SK-N-SH treated with all-trans-retinoic acid at 6 μM for 48 hours (cell line): ENCODE measurements around the gene GARNL3.

Source experiments
- ATAC-seq: fragments of 200-7000 bp; cut with Tn5 transposase; 3 replicates; pipeline ENCODE4 v1.9.1; 2020; ENCODE audit warnings: mild to moderate bottlenecking, moderate library complexity
- ARNTL ChIP-seq: fragments of 450-650 bp; formaldehyde crosslinking; IDR thresholded peaks from 2 replicates; pipeline ENCODE4 v1.5.0; 2020; ENCODE audit warnings: low read depth, mild to moderate bottlenecking, moderate library complexity, borderline replicate concordance
- BACH2 ChIP-seq: fragments of 250-450 bp; sonication (Bioruptor Pico); IDR thresholded peaks from 2 replicates; pipeline ENCODE4 v1.9.0; 2021; ENCODE audit warnings: mild to moderate bottlenecking, borderline replicate concordance
- CREB5 ChIP-seq: fragments of 250-450 bp; sonication (Bioruptor Pico); IDR thresholded peaks from 2 replicates; pipeline ENCODE4 v1.5.1; 2020; ENCODE audit warnings: low read depth, mild to moderate bottlenecking, moderate library complexity
- CSDC2 ChIP-seq: fragments of 250-450 bp; sonication (Bioruptor Pico); IDR thresholded peaks from 2 replicates; pipeline ENCODE4 v1.5.0; 2020; ENCODE audit warnings: mild to moderate bottlenecking, moderate library complexity
- CSRNP3 ChIP-seq: fragments of 250-450 bp; sonication (Bioruptor Pico); IDR thresholded peaks from 2 replicates; pipeline ENCODE4 v1.5.1; 2021; ENCODE audit warnings: mild to moderate bottlenecking, moderate library complexity
- ESRRG ChIP-seq: fragments of 250-450 bp; sonication (Bioruptor Pico); IDR thresholded peaks from 2 replicates; pipeline ENCODE4 v1.6.1; 2021; ENCODE audit warnings: mild to moderate bottlenecking
- ISL1 ChIP-seq: fragments of 250-450 bp; sonication (Bioruptor Pico); IDR thresholded peaks from 2 replicates; pipeline ENCODE4 v2.1.2; 2022; ENCODE audit warnings: mild to moderate bottlenecking, moderate library complexity
- OSR1 ChIP-seq: fragments of 250-450 bp; sonication (Bioruptor Pico); IDR thresholded peaks from 2 replicates; pipeline ENCODE4 v1.8.0; 2022; ENCODE audit warnings: moderate library complexity, mild to moderate bottlenecking, inconsistent platforms
- PATZ1 ChIP-seq: fragments of 250-450 bp; sonication (Bioruptor Pico); IDR thresholded peaks from 2 replicates; pipeline ENCODE4 v1.8.0; 2020; ENCODE audit warnings: mild to moderate bottlenecking, moderate library complexity, borderline replicate concordance
- PPARA ChIP-seq: fragments of 250-450 bp; sonication (Bioruptor Pico); IDR thresholded peaks from 2 replicates; pipeline ENCODE4 v1.5.0; 2020; ENCODE audit warnings: mild to moderate bottlenecking, borderline replicate concordance
- RARB ChIP-seq: fragments of 250-450 bp; sonication (Bioruptor Pico); IDR thresholded peaks from 2 replicates; pipeline ENCODE4 v1.8.0; 2021; ENCODE audit warnings: mild to moderate bottlenecking, moderate library complexity
- SNAI2 ChIP-seq: fragments of 250-450 bp; sonication (Bioruptor Pico); IDR thresholded peaks from 2 replicates; pipeline ENCODE4 v1.5.0; 2020; ENCODE audit warnings: mild to moderate bottlenecking, moderate library complexity
- TCF4 ChIP-seq: fragments of 250-450 bp; sonication (Bioruptor Pico); IDR thresholded peaks from 2 replicates; pipeline ENCODE4 v1.8.0; 2021; ENCODE audit warnings: mild to moderate bottlenecking, moderate library complexity, borderline replicate concordance
- TOX ChIP-seq: fragments of 250-450 bp; sonication (Bioruptor Pico); IDR thresholded peaks from 2 replicates; pipeline ENCODE4 v1.8.0; 2021; ENCODE audit warnings: mild to moderate bottlenecking, moderate library complexity, borderline replicate concordance
- TSHZ2 ChIP-seq: fragments of 250-450 bp; sonication (Bioruptor Pico); IDR thresholded peaks from 2 replicates; pipeline ENCODE4 v1.5.0; 2020; ENCODE audit warnings: mild to moderate bottlenecking, moderate library complexity
- ZC3H10 ChIP-seq: fragments of 250-450 bp; sonication (Bioruptor Pico); IDR thresholded peaks from 2 replicates; pipeline ENCODE4 v1.5.1; 2021; ENCODE audit warnings: mild to moderate bottlenecking, moderate library complexity
- ZFP3 ChIP-seq: fragments of 250-450 bp; sonication (Bioruptor Pico); IDR thresholded peaks from 2 replicates; pipeline ENCODE4 v1.5.0; 2020; ENCODE audit warnings: mild to moderate bottlenecking, moderate library complexity
- ZFP30 ChIP-seq: fragments of 450-650 bp; formaldehyde crosslinking; IDR thresholded peaks from 2 replicates; pipeline ENCODE4 v1.5.0; 2022; ENCODE audit warnings: mild to moderate bottlenecking, moderate library complexity
- ZNF565 ChIP-seq: fragments of 450-650 bp; formaldehyde crosslinking; conservative IDR thresholded peaks from 2 replicates; pipeline ENCODE4 v1.5.0; 2020; ENCODE audit warnings: low read depth, mild to moderate bottlenecking, moderate library complexity
- ZNF70 ChIP-seq: fragments of 450-650 bp; formaldehyde crosslinking; IDR thresholded peaks from 2 replicates; pipeline ENCODE4 v1.5.0; 2020; ENCODE audit warnings: mild to moderate bottlenecking, moderate library complexity
- ZNF8 ChIP-seq: fragments of 450-650 bp; formaldehyde crosslinking; IDR thresholded peaks from 2 replicates; pipeline ENCODE4 v1.5.0; 2020; ENCODE audit warnings: mild to moderate bottlenecking, moderate library complexity

The GARNL3 gene

GRCh38 chr9:127316586-127317323 is 52.2 kb downstream of the GARNL3 start:
- TF ChIP-seq TOX (CRISPR knock-in tag), result no peak
- no peak for TF ChIP-seq ESRRG
- no peak for TF ChIP-seq ISL1
- no peak for TF ChIP-seq ZNF565 (CRISPR knock-in tag)
- TF ChIP-seq ZC3H10 (CRISPR knock-in tag), result no peak
- no peak for TF ChIP-seq ZFP30 (CRISPR knock-in tag)
- no peak for TF ChIP-seq ZNF70
- no peak for TF ChIP-seq ZNF8 (CRISPR knock-in tag)
- TF ChIP-seq PATZ1 (CRISPR knock-in tag), result no peak
- TF ChIP-seq PPARA (CRISPR knock-in tag), result no peak
- TF ChIP-seq OSR1 (CRISPR knock-in tag), result no peak
- no peak for TF ChIP-seq RARB
- no peak for TF ChIP-seq CREB5 (CRISPR knock-in tag)
- TF ChIP-seq CSDC2 (CRISPR knock-in tag), result no peak
- no peak for TF ChIP-seq BACH2 (CRISPR knock-in tag)
- TF ChIP-seq TCF4 (CRISPR knock-in tag), result no peak
- ATAC-seq, result no peak

GRCh38 chr9:127318651-127319167 is 54.1 kb downstream of the GARNL3 start:
- no peak for TF ChIP-seq CREB5 (CRISPR knock-in tag)
- TF ChIP-seq OSR1 (CRISPR knock-in tag), result no peak
- peak; percentile 77 for ATAC-seq

GRCh38 chr9:127319366-127320114 is 55.0 kb downstream of the GARNL3 start:
- TF ChIP-seq ZNF565 (CRISPR knock-in tag) (no peak), ISL1 (peak; percentile 19; the same call in 1 of the 2 replicates)
- peak; percentile 66 for ATAC-seq

- TF ChIP-seq TCF4 (CRISPR knock-in tag), result no peak
- TF ChIP-seq ZFP3 (CRISPR knock-in tag), result peak; percentile 93
- TF ChIP-seq, all 23 proteins: peak for 1
- ATAC-seq, result no peak; the same call in 2 of the 3 replicates
Measured at GRCh38 chr9:127320115-127320378, 55.5 kb downstream of the GARNL3 start.

- no peak for TF ChIP-seq PATZ1 (CRISPR knock-in tag)
- TF ChIP-seq SNAI2 (CRISPR knock-in tag), result no peak
- no peak for TF ChIP-seq BACH2 (CRISPR knock-in tag)
- no peak for TF ChIP-seq CSRNP3 (CRISPR knock-in tag)
- TF ChIP-seq PPARA (CRISPR knock-in tag), result no peak
- TF ChIP-seq ZNF565 (CRISPR knock-in tag), result no peak
- no peak for TF ChIP-seq TCF4 (CRISPR knock-in tag)
- TF ChIP-seq ZNF8 (CRISPR knock-in tag), result no peak
- TF ChIP-seq ARNTL (CRISPR knock-in tag), result no peak
- no peak for TF ChIP-seq OSR1 (CRISPR knock-in tag)
- no peak for TF ChIP-seq ESRRG
- no peak for TF ChIP-seq ZC3H10 (CRISPR knock-in tag)
- TF ChIP-seq TSHZ2 (CRISPR knock-in tag), result no peak
- no peak for TF ChIP-seq ZNF70
- TF ChIP-seq RARB, result no peak
- TF ChIP-seq TOX (CRISPR knock-in tag), result no peak
- TF ChIP-seq ZFP30 (CRISPR knock-in tag), result no peak
- TF ChIP-seq, all 23 proteins: peak for 0
Measured at GRCh38 chr9:127323393-127323792, 58.8 kb downstream of the GARNL3 start.

More at GRCh38 chr9:127323393-127323792, 58.8 kb downstream of the GARNL3 start:
- ATAC-seq, result no peak
